B cell (primary cell): ENCODE results near the gene SAFB. TPM values are rescaled to one million over a fixed set of nuclear protein-coding genes. Genes with fewer than 3 reads are reported as not detected.
A peak's percentile ranks its signal among the peaks of the same experiment; 100 is the strongest.

Source experiments
- ATAC-seq: fragments of 200-7000 bp; cut with Tn5 transposase; one replicate; pipeline ENCODE4 v1.10.0; 2021; ENCODE audit warnings: low read depth, mild to moderate bottlenecking, moderate number of reproducible peaks, moderate library complexity
- CTCF ChIA-PET: fragments of 350-600 bp; sonication (Branson Sonifier 250); formaldehyde crosslinking; loops from one replicate; lab custom pipeline; 2021; ENCODE audit warnings: antibody characterized with exemption, inconsistent platforms; lab: Charles Lee
- POLR2A ChIA-PET: fragments of 350-600 bp; sonication (Branson Sonifier 250); formaldehyde crosslinking; loops from one replicate; lab custom pipeline; 2021; ENCODE audit warnings: antibody characterized with exemption; lab: Charles Lee
- DNase-seq: peaks from one replicate; pipeline ENCODE4 v3.0.0; 2013
- H2AFZ ChIP-seq: 2 replicates; pipeline ENCODE4 v1.6.1; 2012; ENCODE audit warnings: mild to moderate bottlenecking, low read depth, low read length; ENCODE audit not compliant: insufficient read depth, poor library complexity, severe bottlenecking
- H3K27ac ChIP-seq, 2 donors: 1 replicate in 1 of 2; 2 replicates in 1 of 2; pipeline ENCODE4 v1.5.1; 2012 to 2013; ENCODE audit warnings: low read length in 2 of 2, mild to moderate bottlenecking in 2 of 2, moderate library complexity in 1 of 2
- H3K27me3 ChIP-seq, 4 experiments: fragments of 200-600 bp in 1 of 4; sonication (generic) in 1 of 4; replicated peaks in 1 of 4; 1 replicate in 2 of 4; 2 replicates in 2 of 4; pipeline versions ENCODE4 v1.6.1 to v1.7.0; 2013 to 2016; ENCODE audit warnings: low read length in 3 of 4, mild to moderate bottlenecking in 2 of 4, mixed read lengths in 1 of 4, moderate library complexity in 1 of 4; ENCODE audit not compliant: insufficient read depth in 4 of 4, control insufficient read depth in 3 of 4; ENCODE audit errors: control extremely low read depth in 1 of 4
- H3K36me3 ChIP-seq, 2 experiments: replicated peaks in 1 of 2; 1 replicate in 1 of 2; 2 replicates in 1 of 2; pipeline versions ENCODE4 v1.6.1 to v1.7.1; 2013; ENCODE audit warnings: low read length in 1 of 2; ENCODE audit not compliant: insufficient read depth in 2 of 2, control insufficient read depth in 1 of 2; ENCODE audit errors: control extremely low read depth in 1 of 2, extremely low read depth in 1 of 2
- H3K4me1 ChIP-seq, 2 donors: fragments of 200-600 bp in 1 of 2; sonication (generic) in 1 of 2; 1 replicate in 1 of 2; 2 replicates in 1 of 2; pipeline versions ENCODE4 v1.5.1 to v1.6.1; 2013 to 2017; ENCODE audit warnings: low read length in 2 of 2; ENCODE audit not compliant: control insufficient read depth in 2 of 2, insufficient read depth in 2 of 2
- H3K4me2 ChIP-seq: replicated peaks from 2 replicates; pipeline ENCODE3; 2012; ENCODE audit warnings: mild to moderate bottlenecking, low read depth, low read length; ENCODE audit not compliant: poor library complexity, severe bottlenecking
- H3K4me3 ChIP-seq, 5 experiments: fragments of 200-600 bp in 1 of 5; sonication (generic) in 1 of 5; 1 replicate in 3 of 5; 2 replicates in 2 of 5; pipeline versions ENCODE4 v1.5.1 to v1.7.0; 2011 to 2016; ENCODE audit warnings: low read length in 4 of 5, mild to moderate bottlenecking in 4 of 5, low read depth in 2 of 5, control low read depth in 1 of 5, moderate library complexity in 1 of 5; ENCODE audit not compliant: insufficient read depth in 1 of 5; ENCODE audit errors: control extremely low read depth in 1 of 5, extremely low read depth in 1 of 5
- H3K79me2 ChIP-seq: fragments of 200-600 bp; sonication (generic); one replicate; pipeline ENCODE4 v1.6.0; 2016; ENCODE audit warnings: low read length; ENCODE audit not compliant: control insufficient read depth, insufficient read depth
- H3K9ac ChIP-seq: fragments of 200-600 bp; sonication (generic); 2 replicates; pipeline ENCODE4 v1.6.1; 2017; ENCODE audit warnings: mild to moderate bottlenecking, low read length, moderate library complexity
- H3K9me3 ChIP-seq, 3 donors: one replicate each; pipeline versions ENCODE4 v1.6.1 to v1.7.1; 2013; ENCODE audit warnings: low read length in 2 of 3; ENCODE audit not compliant: control insufficient read depth in 2 of 3, insufficient read depth in 1 of 3; ENCODE audit errors: control extremely low read depth in 1 of 3
- H4K20me1 ChIP-seq: 2 replicates; pipeline ENCODE4 v1.6.0; 2012; ENCODE audit warnings: mild to moderate bottlenecking, low read length; ENCODE audit not compliant: insufficient read depth, control insufficient read depth, poor library complexity, severe bottlenecking
- H3K27ac Mint-ChIP-seq: one replicate; pipeline ENCODE4 v1.8.0; 2021; ENCODE audit warnings: mixed read lengths
- H3K27me3 Mint-ChIP-seq: one replicate; pipeline ENCODE4 v1.8.0; 2021; ENCODE audit warnings: mixed read lengths
- H3K4me1 Mint-ChIP-seq: one replicate; pipeline ENCODE4 v1.8.0; 2021; ENCODE audit warnings: mixed read lengths
- H3K4me3 Mint-ChIP-seq: one replicate; pipeline ENCODE4 v1.8.0; 2021; ENCODE audit warnings: mixed read lengths
- H3K9me3 Mint-ChIP-seq: one replicate; pipeline ENCODE4 v1.8.0; 2022; ENCODE audit warnings: mixed read lengths; ENCODE audit not compliant: insufficient read depth
- CTCF ChIP-seq: fragments of 200-600 bp; IDR thresholded peaks from one replicate; pipeline ENCODE4 v1.8.0; 2022; ENCODE audit warnings: antibody characterized with exemption, mild to moderate bottlenecking
- EZH2 ChIP-seq: IDR thresholded peaks from 2 replicates; pipeline ENCODE4 v1.6.1; 2012; ENCODE audit warnings: borderline replicate concordance, low read depth, mild to moderate bottlenecking, moderate library complexity, low read length; ENCODE audit not compliant: insufficient read depth, poor library complexity, severe bottlenecking
- WGBS: methylation state at CpG from one replicate; pipeline ENCODE4 v1.1.5; 2013; ENCODE audit warnings: missing lambda C conversion rate; ENCODE audit not compliant: insufficient coverage; 5-methylcytosine and 5-hydroxymethylcytosine counted together
- intact Hi-C: fragments of 100-400 bp; cut with micrococcal nuclease; formaldehyde crosslinking; loops from one replicate; pipeline ENCODE4 v1.10.0; 2022
- polyA plus RNA-seq: library from polyadenylated mRNA; depleted of rRNA; stranded (reverse); fragments of >200 nt; gene quantifications from 2 replicates; pipeline ENCODE4 v1.2.3, GENCODE V29; 2012
- total RNA-seq, 2 donors: library from RNA; stranded (reverse); fragments of 120-200 nt in 1 of 2; gene quantifications; 1 replicate in 1 of 2; 2 replicates in 1 of 2; pipeline versions ENCODE4 v1.2.3 to v1.2.4, GENCODE V29; 2013 to 2022

SAFB gene
- total and polyA plus RNA-seq, 2 donors (not counting 1 experiment from before 2014, with no cell fraction given), result 91.0 to 221 TPM

- no peaks in the 10 kb centered on the region for H3K27me3 Mint-ChIP-seq
- H3K4me3 ChIP-seq, result peak overlapping the region; percentile 79 to 98 (median 98)
- no peak for DNase-seq
- H3K27ac ChIP-seq, result peak overlapping the region; percentile 91 to 92
- WGBS, result under 1% methylated on average over 35 of the region's 35 CpGs
- H3K9ac ChIP-seq, result peak overlapping the region; percentile 99
- CTCF ChIA-PET, result interaction anchor here (1.6 to 2.2 kb wide), 2 partner anchors 66 to 68 kb away, joined by 6 to 7 read pairs; partner anchors contain the start of gene RPL36
- peaks cover 72% of the 10 kb centered on the region for H3K4me1 Mint-ChIP-seq
- H3K27ac Mint-ChIP-seq, result peak overlapping the region; percentile 98
- peaks cover 8 to 61% of the 10 kb centered on the region in 2 experiments for H3K36me3 ChIP-seq
- H3K27me3 ChIP-seq, result no peaks in the 10 kb centered on the region
- peaks cover 82% of the 10 kb centered on the region for H4K20me1 ChIP-seq
- H2AFZ ChIP-seq, result peak overlapping the region; percentile 71
- H3K79me2 ChIP-seq, result peaks cover 94% of the 10 kb centered on the region
- H3K4me2 ChIP-seq, result peak overlapping the region; percentile 90
- H3K4me3 Mint-ChIP-seq, result peak overlapping the region; percentile 99
- POLR2A ChIA-PET, result interaction anchor here (0.8 to 2.0 kb wide), 5 partner anchors 65 to 897 kb away, joined by 3 to 13 read pairs (median 10); partner anchors contain the start of genes CATSPERD, LONP1 and RPL36
- H3K9me3 Mint-ChIP-seq, result no peaks in the 10 kb centered on the region
- H3K4me1 ChIP-seq, result peaks cover 53 to 61% of the 10 kb centered on the region in 2 donors
- no peaks in the 10 kb centered on the region for H3K9me3 ChIP-seq
- TF ChIP-seq EZH2, result no peak
- TF ChIP-seq CTCF, result no peak
- intact Hi-C loops, result loop anchor here (1.0 to 10.0 kb wide), 5 partner anchors 58 to 1147 kb away; partner anchors contain the start of genes DUS3L, HDGFL2, MICOS13 and VMAC
- ATAC-seq, result no peak
Observed at GRCh38 chr19:5621945-5622464, 878 bp upstream of the SAFB start.
